ENCODE results near the gene RORC. TPM values are rescaled to one million over a fixed set of nuclear protein-coding genes. Genes with fewer than 3 reads are reported as not detected.
A peak's percentile ranks its signal among the peaks of the same experiment; 100 is the strongest.

The RORC gene
- total RNA-seq, 1 donor from 2014 or later = 2.6 TPM

DNA sequence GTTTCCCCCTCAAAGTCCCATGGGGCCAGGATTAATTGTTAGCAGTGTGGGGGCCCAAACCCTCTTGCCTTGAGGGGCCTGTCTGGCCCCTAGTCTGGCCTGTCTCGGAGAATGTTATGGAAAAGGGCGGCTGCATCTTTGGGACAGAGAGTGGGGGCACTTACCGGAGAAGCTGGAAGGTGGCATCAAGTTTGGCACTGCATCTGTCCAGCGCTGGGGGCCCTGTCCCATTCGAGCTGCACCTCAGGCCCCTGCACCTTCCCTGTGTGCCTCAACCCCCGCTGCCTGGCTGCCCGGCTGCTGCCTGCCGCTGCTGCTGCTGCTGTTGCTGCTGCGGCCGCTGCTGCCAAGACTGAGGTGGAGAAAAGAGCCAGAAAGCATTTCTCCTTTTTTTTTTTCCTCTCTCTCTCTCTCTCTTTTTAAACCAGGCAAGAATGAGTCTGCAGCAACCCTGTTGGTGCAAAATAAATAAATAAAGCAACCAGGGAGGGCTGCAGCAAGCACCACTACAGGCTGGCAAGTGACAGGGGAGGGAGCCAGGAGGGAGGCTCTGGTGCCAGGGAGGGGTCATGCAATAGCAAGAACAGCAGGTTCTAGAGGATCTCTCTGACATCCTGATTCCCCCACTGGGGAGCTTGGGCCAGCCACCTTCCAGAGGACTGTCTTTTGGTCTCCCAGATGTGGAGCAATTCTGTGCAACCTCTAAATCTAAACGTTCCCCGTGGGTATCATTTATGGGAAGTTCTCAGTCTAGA, 26.4 kb downstream of the RORC start, which contains the start of gene LINGO4:
TSS of gene LINGO4 (minus strand) at position 354 of the 755 bp plus-strand sequence. CDS start 2,715 bp downstream, outside the sequence.
- Mint-ChIP-seq H3K27me3 (ENCODE audit: insufficient read depth) (peaks cover 11% of the 10 kb centered on the region), H3K9me3 (no peaks in the 10 kb centered on the region), H3K27ac (no peak within 1 kb of the TSS), H3K4me3 (no peak within 1 kb of the TSS), H3K36me3 (ENCODE audit: low read depth) (peaks cover 2% of the 10 kb centered on the region), H3K4me1 (ENCODE audit: low read depth) (peaks cover 5% of the 10 kb centered on the region)
- intact Hi-C loops (cut with micrococcal nuclease) = no loop called here
- no peak for DNase-seq (ENCODE audit: low spot score)

DNA sequence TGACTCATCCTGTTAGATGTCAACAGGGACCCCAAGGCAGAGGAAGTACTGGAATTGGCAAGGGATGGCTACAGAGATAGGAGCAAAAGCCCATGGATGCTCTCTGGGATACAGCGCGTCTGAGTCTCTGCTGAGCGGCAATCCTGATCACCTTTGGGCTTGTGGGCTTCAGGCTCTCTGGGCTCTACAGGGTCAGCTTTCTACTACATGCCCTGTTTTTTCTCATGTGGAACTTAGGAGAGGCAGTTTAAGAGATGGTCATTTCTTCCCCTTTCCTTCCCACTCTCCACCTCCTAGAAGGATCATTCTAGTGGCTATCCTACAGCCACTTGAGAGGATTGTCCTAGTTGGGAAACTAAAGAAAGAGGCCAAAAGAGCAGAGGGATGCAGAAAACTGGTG, 27.7 kb downstream of the RORC start:
- Mint-ChIP-seq H3K9me3 (no peaks in the 10 kb centered on the region), H3K4me3 (no peak overlapping the region), H3K4me1 (ENCODE audit: low read depth) (peaks cover 9% of the 10 kb centered on the region), H3K27me3 (ENCODE audit: insufficient read depth) (peaks cover 14% of the 10 kb centered on the region), H3K27ac (no peak overlapping the region), H3K36me3 (ENCODE audit: low read depth) (peaks cover 2% of the 10 kb centered on the region)
- no peak for DNase-seq (ENCODE audit: low spot score)
- intact Hi-C loops (cut with micrococcal nuclease) = no loop called here

DNA sequence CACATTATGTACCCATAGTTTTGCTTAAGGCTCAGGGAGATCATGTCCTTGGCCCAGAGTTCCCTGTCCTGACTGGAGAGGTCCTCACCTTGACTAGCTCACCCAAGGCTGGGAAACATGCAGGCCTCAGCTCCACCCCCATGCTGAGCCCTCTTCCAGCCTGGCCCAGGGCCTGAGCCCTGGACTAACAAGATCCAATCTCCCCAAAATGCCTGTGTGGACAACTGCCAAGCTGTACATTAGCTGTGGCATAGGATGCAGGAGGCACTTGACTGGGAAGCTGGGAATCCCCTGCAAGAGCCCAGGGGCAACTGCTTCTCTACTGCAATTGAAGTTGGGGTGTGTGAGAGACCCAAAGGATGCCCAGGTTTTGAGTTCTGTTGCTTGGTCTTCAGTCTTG, 28.4 kb downstream of the RORC start:
- H3K9me3 Mint-ChIP-seq = no peaks in the 10 kb centered on the region
- intact Hi-C loops (cut with micrococcal nuclease) = no loop called here
- H3K4me3 Mint-ChIP-seq = no peak overlapping the region
- peaks cover 18% of the 10 kb centered on the region for H3K27me3 Mint-ChIP-seq (ENCODE audit: insufficient read depth)
- no peaks in the 10 kb centered on the region for H3K36me3 Mint-ChIP-seq (ENCODE audit: low read depth)
- no peak for DNase-seq (ENCODE audit: low spot score)
- peaks cover 9% of the 10 kb centered on the region for H3K4me1 Mint-ChIP-seq (ENCODE audit: low read depth)
- no peak overlapping the region for H3K27ac Mint-ChIP-seq

GRCh38 chr1:151802372-151802771, 29.2 kb downstream of the RORC start:
- intact Hi-C loops (cut with micrococcal nuclease) = no loop called here
- DNase-seq (ENCODE audit: low spot score) = no peak
- Mint-ChIP-seq H3K9me3 (no peaks in the 10 kb centered on the region), H3K4me3 (no peak overlapping the region), H3K27me3 (ENCODE audit: insufficient read depth) (peaks cover 18% of the 10 kb centered on the region), H3K36me3 (ENCODE audit: low read depth) (no peaks in the 10 kb centered on the region), H3K27ac (no peak overlapping the region), H3K4me1 (ENCODE audit: low read depth) (peaks cover 9% of the 10 kb centered on the region)

DNA sequence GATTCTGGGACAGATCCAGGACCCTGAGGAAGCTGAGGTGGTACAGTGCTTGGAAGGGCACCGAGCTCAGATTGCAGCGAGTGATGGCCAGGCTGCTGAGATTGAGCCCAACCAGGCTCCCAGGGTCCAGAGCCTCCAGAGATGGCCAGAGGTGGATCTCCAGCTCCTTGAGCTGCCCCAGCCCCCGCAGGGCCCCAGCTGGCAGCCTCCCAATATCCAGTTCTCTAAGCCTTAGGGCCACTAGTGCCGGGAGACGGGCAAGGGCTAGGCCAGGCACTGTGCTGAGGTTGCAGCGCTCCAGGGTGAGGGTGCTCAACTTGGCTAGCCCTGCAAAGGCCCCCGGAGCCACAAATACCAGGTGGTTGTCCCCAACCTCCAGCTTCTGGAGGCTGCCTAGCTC, 29.8 kb downstream of the RORC start:
- H3K9me3 Mint-ChIP-seq = no peaks in the 10 kb centered on the region
- no peak overlapping the region for H3K4me3 Mint-ChIP-seq
- H3K27ac Mint-ChIP-seq = no peak overlapping the region
- intact Hi-C loops (cut with micrococcal nuclease) = no loop called here
- peaks cover 9% of the 10 kb centered on the region for H3K4me1 Mint-ChIP-seq (ENCODE audit: low read depth)
- H3K27me3 Mint-ChIP-seq (ENCODE audit: insufficient read depth) = peaks cover 18% of the 10 kb centered on the region
- DNase-seq (ENCODE audit: low spot score) = no peak
- H3K36me3 Mint-ChIP-seq (ENCODE audit: low read depth) = no peaks in the 10 kb centered on the region

DNA sequence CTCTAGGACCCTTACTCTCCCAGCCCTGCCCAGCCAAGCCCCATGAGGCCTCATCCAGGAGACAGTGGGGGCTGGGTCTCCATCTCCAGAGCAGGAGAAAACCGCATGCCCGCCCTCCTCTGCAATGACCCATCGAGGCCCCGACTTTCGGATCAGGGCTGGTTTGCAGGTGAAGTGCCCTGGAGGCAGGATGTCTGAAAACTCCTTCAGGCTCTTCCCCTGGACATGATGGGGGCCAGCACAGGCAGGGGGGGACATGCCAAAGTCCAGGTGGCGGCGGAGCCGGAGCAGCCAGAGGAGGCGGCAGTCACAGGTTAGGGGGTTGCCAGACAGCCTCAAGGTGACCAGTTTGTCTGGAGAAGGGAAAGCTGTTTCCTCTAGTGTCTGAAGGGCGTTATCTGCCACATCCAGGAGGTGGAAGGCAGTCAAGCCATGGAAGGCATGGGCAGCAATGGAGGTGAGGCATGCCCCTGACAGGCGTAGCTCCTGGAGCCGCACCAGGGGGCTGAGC, 30.2 kb downstream of the RORC start:
- Mint-ChIP-seq H3K4me3 (no peak overlapping the region), H3K9me3 (no peaks in the 10 kb centered on the region), H3K36me3 (ENCODE audit: low read depth) (no peaks in the 10 kb centered on the region), H3K27me3 (ENCODE audit: insufficient read depth) (peaks cover 18% of the 10 kb centered on the region), H3K27ac (no peak overlapping the region), H3K4me1 (ENCODE audit: low read depth) (peaks cover 9% of the 10 kb centered on the region)
- intact Hi-C loops (cut with micrococcal nuclease) = no loop called here
- no peak for DNase-seq (ENCODE audit: low spot score)

GRCh38 chr1:151800830-151801229, 30.8 kb downstream of the RORC start:
- H3K4me3 Mint-ChIP-seq = no peak overlapping the region
- H3K27me3 Mint-ChIP-seq (ENCODE audit: insufficient read depth) = peaks cover 18% of the 10 kb centered on the region
- no peak for DNase-seq (ENCODE audit: low spot score)
- H3K36me3 Mint-ChIP-seq (ENCODE audit: low read depth) = no peaks in the 10 kb centered on the region
- H3K9me3 Mint-ChIP-seq = no peaks in the 10 kb centered on the region
- H3K4me1 Mint-ChIP-seq (ENCODE audit: low read depth) = peaks cover 9% of the 10 kb centered on the region
- intact Hi-C loops (cut with micrococcal nuclease) = no loop called here
- no peak overlapping the region for H3K27ac Mint-ChIP-seq

DNA sequence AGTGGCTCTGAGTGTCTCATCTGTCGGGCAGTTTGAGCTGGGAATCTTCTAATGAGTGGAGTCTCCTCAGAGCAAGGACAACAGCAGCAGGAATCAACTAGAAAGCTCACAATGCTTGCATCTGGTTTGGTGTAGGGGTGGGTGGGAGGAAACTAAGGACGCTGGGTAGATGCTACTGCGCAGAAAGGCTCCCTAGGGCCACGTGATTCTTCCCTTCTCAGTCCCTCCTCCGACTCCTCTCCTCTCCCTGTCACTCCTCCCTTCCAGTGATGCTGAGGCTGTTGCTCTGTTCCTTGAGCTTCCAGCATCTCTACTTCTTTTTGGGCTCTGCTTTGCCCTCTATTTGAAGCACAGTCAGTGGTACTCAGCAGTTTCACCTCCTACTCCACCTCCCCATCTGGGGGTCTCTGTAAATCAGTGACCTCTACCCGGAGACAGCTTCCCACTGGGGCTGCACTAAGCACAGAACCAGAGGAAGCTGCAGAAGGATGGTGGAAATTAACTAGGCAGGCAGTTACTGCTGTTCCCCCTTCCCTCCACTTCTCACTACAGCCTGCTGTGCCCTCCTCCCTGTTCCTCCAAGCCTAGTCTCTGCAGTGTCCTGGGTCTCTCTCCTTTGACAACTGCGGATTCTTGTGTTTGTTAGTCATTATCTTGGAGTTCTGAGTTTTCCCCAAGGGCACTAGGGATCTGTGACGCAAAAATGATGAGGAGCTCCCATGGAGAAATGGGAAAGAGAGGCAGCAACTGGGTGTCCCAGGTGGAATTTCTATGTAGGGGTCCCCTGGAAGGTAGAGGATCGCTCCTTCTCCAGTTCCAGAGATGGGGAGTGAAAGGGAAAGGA, 32.2 kb downstream of the RORC start:
- Mint-ChIP-seq H3K9me3 (no peaks in the 10 kb centered on the region), H3K4me1 (ENCODE audit: low read depth) (peaks cover 9% of the 10 kb centered on the region), H3K27me3 (ENCODE audit: insufficient read depth) (peaks cover 12% of the 10 kb centered on the region), H3K27ac (no peak overlapping the region), H3K4me3 (no peak overlapping the region), H3K36me3 (ENCODE audit: low read depth) (no peaks in the 10 kb centered on the region)
- intact Hi-C loops (cut with micrococcal nuclease) = no loop called here
- DNase-seq (ENCODE audit: low spot score) = no peak

- intact Hi-C loops (cut with micrococcal nuclease) = no loop called here
- no peak overlapping the region for H3K27ac Mint-ChIP-seq
- no peak overlapping the region for H3K4me3 Mint-ChIP-seq
- DNase-seq (ENCODE audit: low spot score) = no peak
- peaks cover 9% of the 10 kb centered on the region for H3K4me1 Mint-ChIP-seq (ENCODE audit: low read depth)
- peaks cover 12% of the 10 kb centered on the region for H3K27me3 Mint-ChIP-seq (ENCODE audit: insufficient read depth)
- H3K36me3 Mint-ChIP-seq (ENCODE audit: low read depth) = no peaks in the 10 kb centered on the region
- H3K9me3 Mint-ChIP-seq = no peaks in the 10 kb centered on the region
Observed at GRCh38 chr1:151798571-151798970, 33.0 kb downstream of the RORC start.

DNA sequence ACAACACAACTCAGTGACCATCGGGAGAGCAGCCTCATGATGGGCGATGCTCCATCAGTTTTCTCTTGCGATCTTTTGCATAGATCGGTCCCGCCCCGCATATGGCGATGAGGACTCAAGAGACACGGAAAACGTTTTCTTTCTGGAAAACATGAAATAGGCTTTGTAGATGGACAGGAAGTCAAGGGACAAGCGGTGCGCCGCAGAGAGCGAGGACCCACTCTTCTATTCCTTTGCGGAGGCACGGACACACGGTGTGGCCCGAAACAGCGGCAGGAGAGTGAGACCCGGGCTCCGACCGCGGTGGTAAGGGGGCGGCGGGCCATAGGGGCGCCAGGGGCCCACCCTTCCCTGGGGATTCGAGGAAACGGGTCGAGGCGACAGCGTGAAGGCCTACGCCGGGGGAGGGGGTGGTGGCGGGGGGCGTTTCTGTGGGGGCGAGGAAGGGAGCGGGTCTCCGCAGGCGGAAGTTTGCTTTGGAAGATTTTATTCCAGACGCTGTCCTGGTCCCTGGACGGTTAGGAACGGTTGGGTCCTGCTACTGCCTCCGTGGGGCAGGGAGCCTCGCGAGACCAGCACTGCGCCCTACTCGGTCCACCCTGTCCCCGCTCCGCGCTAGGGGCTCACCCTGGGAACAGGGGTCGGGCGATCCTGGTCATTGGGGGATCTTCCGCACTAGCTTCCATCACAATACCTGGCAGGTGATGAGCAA, 40.5 kb downstream of the RORC start:
- Mint-ChIP-seq H3K27me3 (ENCODE audit: insufficient read depth) (no peaks in the 10 kb centered on the region), H3K4me1 (ENCODE audit: low read depth) (peaks cover 33% of the 10 kb centered on the region), H3K9me3 (no peaks in the 10 kb centered on the region), H3K36me3 (ENCODE audit: low read depth) (peaks cover 5% of the 10 kb centered on the region), H3K4me3 (peak overlapping the region; percentile 95), H3K27ac (peak overlapping the region; percentile 78)
- peak; percentile 3 for DNase-seq (ENCODE audit: low spot score)
- intact Hi-C loops (cut with micrococcal nuclease) = loop anchor here (1.0 to 2.0 kb wide), 7 partner anchors 28 to 510 kb away; partner anchors contain the start of genes MRPL9, SNX27 and THEM4

DNA sequence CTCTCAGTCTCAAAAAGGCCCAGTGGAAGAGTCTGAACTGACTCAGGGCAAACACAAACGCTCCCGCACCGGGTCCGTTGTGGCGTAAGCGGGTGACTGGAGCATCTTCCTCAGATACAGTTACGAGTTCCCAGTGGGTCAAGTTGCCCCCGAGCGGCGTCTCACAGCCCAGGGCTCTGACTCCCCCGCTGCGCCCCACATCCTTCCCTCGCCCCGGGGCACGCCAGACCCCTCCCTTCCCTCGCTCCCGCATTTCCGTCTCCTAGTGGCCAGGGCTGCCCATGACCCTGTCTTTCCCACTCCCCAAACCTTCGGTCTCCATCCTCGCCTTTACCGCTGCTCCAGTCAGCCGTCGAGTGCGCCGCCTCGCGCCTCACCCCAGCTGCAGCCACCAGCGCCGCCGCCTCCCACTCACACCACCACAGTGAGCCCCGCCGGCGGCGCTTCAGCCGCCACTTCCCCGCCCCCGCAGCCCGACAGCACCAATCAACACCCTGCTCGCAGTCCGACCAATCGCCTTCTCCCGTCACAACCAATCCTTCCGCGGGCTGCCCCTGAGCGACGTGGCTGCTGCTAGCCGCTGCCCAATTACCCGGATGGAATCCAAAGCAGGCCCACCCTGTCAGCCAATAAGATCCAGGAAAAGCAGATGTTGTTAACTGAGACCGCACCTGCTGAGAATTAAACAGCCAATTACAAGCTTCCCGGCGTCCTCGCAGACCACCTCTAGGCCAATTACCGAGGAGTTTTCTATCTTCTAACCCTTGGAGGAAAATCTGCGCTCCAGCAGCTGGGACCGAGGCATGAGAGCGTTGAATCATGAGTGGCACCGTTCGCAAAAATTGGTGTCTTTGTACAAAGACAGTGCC, 41.3 kb downstream of the RORC start, which contains the start of gene TDRKH:
TSS of gene TDRKH (minus strand) at position 430 of the 869 bp plus-strand sequence. CDS start 7,478 bp downstream, outside the sequence.
- intact Hi-C loops (cut with micrococcal nuclease) = loop anchor here (1.0 to 2.0 kb wide), 7 partner anchors 27 to 509 kb away; partner anchors contain the start of genes MRPL9, SNX27 and THEM4
- Mint-ChIP-seq H3K27ac (peak within 1 kb of the TSS; percentile 78), H3K36me3 (ENCODE audit: low read depth) (peaks cover 5% of the 10 kb centered on the region), H3K4me3 (peak within 1 kb of the TSS; percentile 95), H3K9me3 (no peaks in the 10 kb centered on the region), H3K27me3 (ENCODE audit: insufficient read depth) (peaks cover 2% of the 10 kb centered on the region), H3K4me1 (ENCODE audit: low read depth) (peaks cover 33% of the 10 kb centered on the region)
- peak; percentile 98 for DNase-seq (ENCODE audit: low spot score)

GRCh38 chr1:151787689-151788088, 43.9 kb downstream of the RORC start:
- H3K4me1 Mint-ChIP-seq (ENCODE audit: low read depth) = peaks cover 33% of the 10 kb centered on the region
- intact Hi-C loops (cut with micrococcal nuclease) = no loop called here
- no peak overlapping the region for H3K27ac Mint-ChIP-seq
- peaks cover 2% of the 10 kb centered on the region for H3K27me3 Mint-ChIP-seq (ENCODE audit: insufficient read depth)
- no peak overlapping the region for H3K4me3 Mint-ChIP-seq
- no peak for DNase-seq (ENCODE audit: low spot score)
- H3K9me3 Mint-ChIP-seq = no peaks in the 10 kb centered on the region
- peaks cover 5% of the 10 kb centered on the region for H3K36me3 Mint-ChIP-seq (ENCODE audit: low read depth)

All from activated T-helper 1 cell treated with anti-CD3 and anti-CD28 coated beads, Interleukin-12 subunit alpha, Interleukin-12 subunit beta, Interleukin-2, Interleukin-4 antibody, amounts not matched to agents 30 ng/mL and 10 ng/mL and 1 ng/mL, durations not matched to agents 14 hours and 24 hours and 36 hours (primary cell).